ENCODE measurements around the gene SACM1L.

The SACM1L gene, protein sequence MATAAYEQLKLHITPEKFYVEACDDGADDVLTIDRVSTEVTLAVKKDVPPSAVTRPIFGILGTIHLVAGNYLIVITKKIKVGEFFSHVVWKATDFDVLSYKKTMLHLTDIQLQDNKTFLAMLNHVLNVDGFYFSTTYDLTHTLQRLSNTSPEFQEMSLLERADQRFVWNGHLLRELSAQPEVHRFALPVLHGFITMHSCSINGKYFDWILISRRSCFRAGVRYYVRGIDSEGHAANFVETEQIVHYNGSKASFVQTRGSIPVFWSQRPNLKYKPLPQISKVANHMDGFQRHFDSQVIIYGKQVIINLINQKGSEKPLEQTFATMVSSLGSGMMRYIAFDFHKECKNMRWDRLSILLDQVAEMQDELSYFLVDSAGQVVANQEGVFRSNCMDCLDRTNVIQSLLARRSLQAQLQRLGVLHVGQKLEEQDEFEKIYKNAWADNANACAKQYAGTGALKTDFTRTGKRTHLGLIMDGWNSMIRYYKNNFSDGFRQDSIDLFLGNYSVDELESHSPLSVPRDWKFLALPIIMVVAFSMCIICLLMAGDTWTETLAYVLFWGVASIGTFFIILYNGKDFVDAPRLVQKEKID

DNA sequence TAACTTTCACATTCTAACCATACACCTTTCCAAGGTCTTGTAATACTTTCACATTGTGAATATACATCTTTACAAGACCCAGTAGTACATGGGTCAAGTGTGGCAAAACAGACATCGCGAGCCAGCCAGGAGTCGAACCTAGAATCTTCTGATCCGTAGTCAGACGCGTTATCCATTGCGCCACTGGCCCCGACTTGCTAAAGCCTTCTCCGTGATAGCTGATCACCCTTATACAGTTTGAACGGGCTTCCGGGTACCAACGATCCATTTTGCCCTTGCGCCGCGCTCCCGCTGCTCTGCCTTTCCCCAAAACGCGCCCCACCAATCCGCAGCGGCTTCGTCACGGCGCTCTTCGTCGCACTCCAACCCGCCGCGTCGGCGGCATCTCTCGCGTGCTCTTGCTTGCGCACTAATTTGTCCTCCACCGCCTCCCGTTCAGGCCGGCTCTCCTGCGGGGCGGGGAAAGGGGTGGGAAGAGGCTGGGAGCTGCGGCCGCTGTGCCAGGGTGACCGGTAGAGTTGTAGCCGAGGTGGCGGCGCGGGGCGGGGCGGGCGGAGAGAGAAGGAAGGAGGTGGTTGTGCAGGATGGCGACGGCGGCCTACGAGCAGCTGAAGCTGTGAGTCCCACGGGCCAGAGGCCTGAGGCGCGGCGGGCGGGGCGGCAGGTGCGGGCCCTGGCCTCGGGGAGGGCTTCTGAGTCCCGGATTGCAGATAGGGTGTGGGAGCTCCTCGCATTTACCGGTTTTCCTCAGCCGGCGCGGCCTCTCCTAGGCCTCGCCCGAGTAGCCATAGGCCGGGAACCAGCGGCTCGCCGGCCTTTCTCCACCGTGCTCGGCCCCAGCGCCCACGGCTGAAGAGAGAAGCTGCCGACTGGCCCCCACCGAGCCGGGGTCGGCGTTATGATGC lies at the start of gene SACM1L:
TSS of gene SACM1L (plus strand) at position 515 of the 905 bp plus-strand sequence. CDS start at position 585, 70 bp downstream.
- peak; percentile 97 to 98 for DNase-seq

DNA sequence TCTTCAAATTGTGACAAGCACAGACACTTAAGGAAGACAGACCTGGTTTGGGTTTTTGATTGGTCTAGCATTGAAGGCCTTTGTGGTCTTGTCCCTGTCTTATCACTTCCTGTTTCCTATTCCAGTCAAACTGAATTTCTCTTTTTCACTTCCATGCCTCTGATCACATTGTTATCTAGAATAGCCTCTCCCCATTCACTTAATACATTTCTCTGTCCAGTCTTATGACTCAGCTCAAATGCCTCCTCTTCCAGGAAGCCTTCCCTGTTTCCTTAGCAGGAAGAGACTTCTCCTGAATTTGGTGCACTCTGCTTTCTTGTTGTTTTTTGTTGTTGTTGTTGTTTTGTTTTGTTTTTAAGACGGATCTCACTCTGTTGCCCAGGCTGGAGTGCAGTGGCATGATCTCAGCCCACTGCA lies 49.1 kb upstream of the SACM1L start:
- DNase-seq, result no peak

DNA sequence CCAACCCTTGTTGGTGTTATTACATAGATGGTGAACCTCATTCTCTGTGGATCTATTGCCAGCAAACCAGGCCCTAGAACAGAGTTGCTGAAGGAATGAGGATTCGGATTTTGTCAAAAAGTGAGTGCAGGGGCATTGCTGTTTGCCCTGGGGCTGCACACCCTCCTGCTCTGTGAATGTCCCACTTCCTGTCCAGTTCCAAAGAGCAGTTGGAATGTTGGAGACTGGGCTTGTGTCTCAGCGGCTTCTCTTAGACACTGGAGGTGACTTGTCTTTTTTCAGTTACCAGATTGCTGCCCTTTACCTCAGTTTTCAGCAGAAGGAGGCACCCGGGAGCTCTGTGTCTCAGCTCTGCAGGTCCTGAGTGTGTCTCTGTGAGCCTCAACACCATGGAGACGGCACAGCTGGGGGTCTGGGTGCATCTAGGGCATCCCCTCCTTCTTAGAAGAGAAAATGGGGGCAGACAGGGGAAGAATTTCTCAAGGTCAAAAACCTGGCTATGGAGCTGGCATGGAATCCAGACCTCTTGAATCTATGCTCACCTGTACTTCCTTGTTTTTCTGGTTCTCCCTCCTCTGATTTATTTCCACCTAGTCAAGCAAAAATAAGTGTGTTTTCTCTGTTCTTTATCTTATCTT lies 48.4 kb upstream of the SACM1L start:
- no peak for DNase-seq

DNA sequence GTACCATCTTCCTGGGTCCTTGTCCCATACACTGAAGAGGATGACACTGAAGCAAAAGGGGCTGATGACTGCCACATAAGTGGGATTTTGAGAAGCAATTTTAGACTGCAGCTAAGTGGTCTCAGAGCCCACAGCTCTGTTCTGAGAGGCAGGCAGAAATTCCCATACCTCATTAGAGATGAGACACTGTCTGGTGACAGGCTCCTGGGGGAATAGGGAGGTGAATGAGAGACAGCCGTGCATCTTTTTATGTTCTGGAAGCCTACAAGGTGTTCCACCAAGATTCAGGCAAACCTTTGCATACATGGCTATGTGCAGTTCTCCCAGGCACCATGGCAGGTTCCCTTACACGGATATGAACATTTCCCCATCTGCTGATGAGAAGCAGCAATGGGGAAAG lies 47.4 kb upstream of the SACM1L start:
- DNase-seq, result no peak

- DNase-seq, result no peak
These were observed 46.5 kb upstream of the SACM1L start for GRCh38 chr3:45642731-45643152.

- DNase-seq, result no peak
These were observed 45.0 kb upstream of the SACM1L start for GRCh38 chr3:45644063-45644790.

GRCh38 chr3:45644791-45645201 lies 44.4 kb upstream of the SACM1L start:
- DNase-seq, result no peak

DNA sequence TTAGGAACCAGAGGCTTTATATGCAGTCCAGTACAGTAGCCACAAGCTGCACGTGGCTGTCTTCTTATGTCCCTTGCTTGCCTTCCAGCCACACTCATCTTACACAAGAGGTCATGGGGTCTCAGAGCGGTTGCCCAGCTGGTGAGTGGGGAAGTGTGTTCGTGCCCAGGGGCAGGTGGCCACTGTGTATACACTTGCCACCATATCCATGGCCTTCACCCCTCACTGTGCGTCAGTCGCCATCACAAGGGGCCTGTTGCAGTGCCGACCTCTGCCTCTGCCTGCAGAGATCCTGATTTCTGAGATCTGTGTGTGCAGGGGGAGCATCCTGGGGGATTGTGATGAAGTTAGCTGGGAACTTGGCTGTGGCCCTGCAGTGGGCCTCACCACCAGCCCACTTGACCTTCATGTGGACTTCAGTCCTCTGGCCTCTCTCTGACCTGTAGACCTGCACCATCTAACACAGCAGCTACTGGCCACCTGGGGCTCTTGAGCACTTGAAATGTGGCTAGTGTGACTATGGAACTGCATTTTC lies 43.1 kb upstream of the SACM1L start:
- no peak for DNase-seq

- no peak for DNase-seq
These were observed 42.0 kb upstream of the SACM1L start for GRCh38 chr3:45647148-45647619.

GRCh38 chr3:45653205-45653604 lies 36.0 kb upstream of the SACM1L start:
- DNase-seq, result no peak

DNA sequence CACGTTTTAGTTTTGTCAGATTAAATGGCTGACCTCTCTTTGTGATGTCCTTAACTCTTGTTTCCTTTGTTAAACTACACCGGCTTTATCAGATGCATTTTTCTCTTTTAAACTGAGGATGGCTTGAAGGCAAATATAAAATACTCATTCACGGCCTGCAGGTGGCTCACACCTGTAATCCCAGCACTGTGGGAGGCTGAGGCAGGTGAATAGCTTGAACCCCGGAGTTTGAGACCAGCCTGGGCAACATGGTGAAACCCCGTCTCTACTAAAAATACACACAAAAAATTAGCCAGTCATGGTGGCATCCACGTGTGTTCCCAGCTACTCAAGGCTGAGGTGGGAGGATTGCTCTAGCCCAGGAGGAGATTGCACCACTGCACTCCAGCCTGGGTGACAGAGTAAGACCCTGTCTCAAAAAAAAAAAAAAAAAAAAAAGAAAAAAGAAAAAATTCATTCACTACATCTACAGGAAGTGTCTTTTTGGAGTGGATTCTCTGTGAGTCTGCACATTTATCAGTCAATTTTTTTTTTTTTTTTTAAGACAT lies 34.7 kb upstream of the SACM1L start:
- no peak for DNase-seq

GRCh38 chr3:45655906-45656305 lies 33.3 kb upstream of the SACM1L start:
- no peak for DNase-seq

DNA sequence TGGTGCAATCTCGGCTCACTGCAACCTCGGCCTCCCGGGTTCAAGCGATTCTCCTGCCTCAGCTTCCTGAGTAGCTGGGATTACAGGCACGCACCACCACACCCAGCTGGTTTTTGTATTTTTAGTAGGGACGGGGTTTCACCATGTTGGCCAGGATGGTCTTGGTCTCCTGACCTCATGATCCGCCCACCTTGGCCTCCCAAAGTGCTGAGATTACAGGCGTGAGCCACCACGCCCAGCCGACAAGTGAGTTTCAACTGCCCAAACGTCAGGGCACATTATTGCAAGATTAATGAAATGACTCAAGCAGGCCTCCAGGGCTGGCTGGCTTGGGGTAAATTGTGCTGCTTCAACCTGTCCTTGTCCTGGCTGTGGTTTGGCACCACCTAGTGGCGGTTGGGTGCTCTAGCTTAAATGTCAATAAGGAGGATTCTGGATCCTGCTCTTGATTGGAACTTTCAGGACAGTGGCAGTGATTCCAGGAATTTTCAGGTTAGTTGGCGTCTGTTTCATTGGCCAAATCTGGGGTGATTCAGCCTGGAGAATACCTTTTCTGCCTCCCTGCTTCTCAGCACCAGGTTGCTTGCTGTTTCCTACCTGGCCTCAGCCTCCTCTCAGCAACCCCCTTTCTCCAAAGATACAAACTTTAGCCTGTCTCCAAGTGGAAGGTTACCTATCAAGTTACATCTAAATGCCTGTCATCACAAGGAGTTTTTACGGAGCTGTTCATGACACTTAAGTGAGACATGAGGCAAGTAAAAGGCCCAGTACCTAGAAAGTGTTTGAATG lies 32.4 kb upstream of the SACM1L start:
- DNase-seq, result peak; percentile 83 to 88

GRCh38 chr3:45657853-45658252 lies 31.3 kb upstream of the SACM1L start:
- no peak for DNase-seq

DNA sequence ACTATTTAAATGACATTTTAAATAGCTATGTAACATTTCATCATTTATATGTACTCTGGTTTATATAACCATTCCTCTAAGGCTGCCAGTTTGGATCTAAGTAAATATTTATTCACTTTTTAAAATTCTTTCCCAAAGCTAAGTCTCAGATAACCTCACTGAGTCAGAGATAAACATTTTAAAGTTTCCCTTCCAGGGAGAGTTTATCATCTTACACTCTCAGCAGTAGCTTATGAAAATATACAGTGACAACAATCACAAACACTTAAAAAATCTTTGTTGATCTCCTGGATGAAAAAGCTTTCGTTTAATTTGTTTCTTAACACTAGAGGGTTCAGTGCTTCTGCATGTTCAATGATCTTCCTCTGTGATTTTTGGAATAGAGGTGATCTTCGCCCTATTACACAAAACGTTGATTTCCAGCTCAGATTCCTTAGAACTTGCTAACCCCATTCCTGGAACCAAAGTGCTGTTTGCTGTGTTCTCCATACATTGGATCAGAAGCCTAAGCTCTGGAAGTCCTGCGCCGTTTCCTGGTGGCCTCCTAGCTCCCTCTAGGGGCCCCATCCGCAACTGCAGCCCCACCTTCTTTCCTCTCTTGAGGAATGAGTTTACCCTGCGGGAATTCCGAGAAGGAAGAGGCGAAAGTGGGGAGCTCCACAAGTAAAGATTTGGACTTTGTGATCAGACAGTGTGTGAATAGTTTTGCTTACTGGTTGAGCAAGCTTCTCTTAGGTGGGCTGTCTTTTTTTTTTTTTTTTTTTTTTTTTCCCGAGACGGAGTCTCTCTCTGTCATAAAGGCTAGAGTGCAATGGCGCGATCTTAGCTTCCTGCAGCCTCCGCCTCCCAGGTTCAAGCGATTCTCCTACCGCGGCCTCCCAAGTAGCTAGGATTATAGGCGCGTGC lies 29.3 kb upstream of the SACM1L start:
- peak; percentile 33 to 55 for DNase-seq

DNA sequence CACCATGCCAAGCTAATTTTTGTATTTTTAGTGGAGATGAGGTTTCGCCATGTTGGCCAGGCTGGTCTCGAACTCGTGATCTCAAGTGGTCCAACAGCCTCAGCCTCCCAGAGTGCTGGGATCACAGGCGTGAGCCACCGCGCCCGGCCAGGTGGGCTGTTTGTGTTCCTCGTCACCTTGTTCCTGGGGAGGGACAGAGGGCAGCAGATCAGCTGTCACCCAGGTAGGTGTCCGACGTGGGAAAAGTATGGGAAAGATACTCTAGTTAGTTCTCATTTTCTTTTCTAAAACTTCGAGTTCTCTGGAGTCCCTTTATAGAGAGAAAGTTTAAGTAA lies 28.7 kb upstream of the SACM1L start:
- no peak for DNase-seq

DNA sequence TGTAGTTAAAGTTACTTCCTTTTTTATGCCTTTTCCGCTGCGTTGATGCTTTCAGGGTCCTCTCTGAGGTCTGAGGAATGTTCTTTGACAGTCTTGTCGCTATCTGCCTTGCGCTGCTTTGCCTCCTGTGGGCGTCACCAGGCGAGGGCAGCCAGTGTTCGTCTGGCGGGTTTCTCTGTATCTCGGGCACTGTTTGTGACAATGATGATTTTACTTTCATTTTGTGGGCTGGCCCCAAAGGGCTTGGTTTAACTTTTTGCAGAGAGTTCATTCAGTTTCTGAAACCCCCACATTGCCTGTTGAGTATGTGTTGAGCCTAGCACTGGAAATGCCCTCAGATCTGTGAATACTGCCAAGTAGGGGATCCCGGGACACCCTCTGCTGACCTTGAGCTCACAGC lies 24.6 kb upstream of the SACM1L start:
- DNase-seq, result peak in 1 of 2 donors; percentile 16

- no peak for DNase-seq
These were observed 24.1 kb upstream of the SACM1L start for GRCh38 chr3:45665101-45665572.

DNA sequence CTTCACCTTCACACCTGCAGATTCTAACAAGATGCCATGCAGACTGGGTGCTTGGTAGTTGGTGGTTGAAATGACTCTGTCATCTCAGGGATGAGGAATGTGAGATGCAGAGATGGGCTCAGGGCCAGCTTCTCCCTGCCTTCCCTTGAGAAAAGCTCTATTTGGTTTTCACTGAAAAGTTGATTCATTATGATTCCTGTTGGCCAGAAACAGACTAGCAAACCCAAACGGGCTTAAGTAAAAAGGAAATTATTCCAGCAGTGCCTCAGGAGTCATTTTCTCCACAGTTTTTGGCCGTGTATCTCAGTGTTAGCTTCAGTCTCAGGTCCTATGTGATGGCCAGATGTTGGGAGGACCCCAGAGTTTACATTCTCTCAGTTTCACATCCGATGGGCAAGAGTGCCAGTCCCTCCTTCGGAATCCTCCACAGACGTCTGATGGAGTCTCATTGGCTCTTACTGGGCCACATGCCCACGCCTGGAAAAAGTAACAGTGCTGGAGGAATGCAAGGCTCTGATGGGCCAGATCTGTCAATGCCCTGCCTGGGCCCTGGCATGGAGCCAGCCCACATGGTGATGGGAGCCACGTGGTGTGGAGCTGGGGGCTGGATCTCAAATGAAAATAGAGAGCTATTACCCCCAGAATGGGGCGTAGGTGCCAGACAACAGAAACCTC lies 22.3 kb upstream of the SACM1L start:
- DNase-seq, result no peak
